CD8-positive, alpha-beta memory T cell (primary cell): Measurements from ENCODE around the gene VAMP7. TPM values are rescaled to one million over a fixed set of nuclear protein-coding genes. Genes with fewer than 3 reads are reported as not detected.
"Not testable (repeated sequence)": the region's sequence is repeated elsewhere in the genome, so short reads cannot be mapped to it uniquely, and the experiment has no call there.

Experiments used
- CTCF ChIA-PET: fragments of 350-600 bp; sonication (Branson Sonifier 250); formaldehyde crosslinking; loops from one replicate; lab custom pipeline; 2021; ENCODE audit warnings: antibody characterized with exemption; lab: Charles Lee
- POLR2A ChIA-PET: fragments of 350-600 bp; sonication (Branson Sonifier 250); formaldehyde crosslinking; loops from one replicate; lab custom pipeline; 2021; ENCODE audit warnings: antibody characterized with exemption; lab: Charles Lee
- DNase-seq, 5 donors: peaks; one replicate each; pipeline versions ENCODE4 v3.0.0 to v3.0.0-alpha.2; 2020 to 2022; ENCODE audit warnings: mixed read lengths in 1 of 5
- H3K27ac ChIP-seq: one replicate; pipeline ENCODE4 v1.7.0; 2013; ENCODE audit warnings: low read depth, mild to moderate bottlenecking, low read length, moderate library complexity
- H3K27me3 ChIP-seq: 2 replicates; pipeline ENCODE4 v1.7.0; 2013; ENCODE audit warnings: low read length, mild to moderate bottlenecking; ENCODE audit not compliant: insufficient read depth, poor library complexity, severe bottlenecking
- H3K36me3 ChIP-seq: 2 replicates; pipeline ENCODE4 v1.7.0; 2013; ENCODE audit warnings: mild to moderate bottlenecking, low read length, moderate library complexity; ENCODE audit not compliant: insufficient read depth
- H3K4me1 ChIP-seq: 2 replicates; pipeline ENCODE4 v1.7.0; 2013; ENCODE audit warnings: mild to moderate bottlenecking, low read length, moderate library complexity; ENCODE audit not compliant: insufficient read depth
- H3K4me3 ChIP-seq: 2 replicates; pipeline ENCODE4 v1.7.0; 2013; ENCODE audit warnings: mild to moderate bottlenecking, low read length
- H3K9me3 ChIP-seq: 2 replicates; pipeline ENCODE4 v1.7.0; 2013; ENCODE audit warnings: mild to moderate bottlenecking, low read length
- H3K27ac Mint-ChIP-seq, 8 donors: one replicate each; pipeline ENCODE4 v1.8.0; 2020 to 2021; ENCODE audit warnings: mixed read lengths in 8 of 8, mild to moderate bottlenecking in 6 of 8, inconsistent platforms in 3 of 8, moderate library complexity in 3 of 8
- H3K27me3 Mint-ChIP-seq, 2 donors: one replicate each; pipeline ENCODE4 v1.8.0; 2020 to 2021; ENCODE audit warnings: mixed read lengths in 2 of 2, mild to moderate bottlenecking in 1 of 2, moderate library complexity in 1 of 2
- H3K36me3 Mint-ChIP-seq, 3 donors: one replicate each; pipeline ENCODE4 v1.8.0; 2020 to 2021; ENCODE audit warnings: mixed read lengths in 3 of 3, inconsistent platforms in 1 of 3, mild to moderate bottlenecking in 1 of 3
- H3K4me1 Mint-ChIP-seq, 3 donors: one replicate each; pipeline ENCODE4 v1.8.0; 2020 to 2021; ENCODE audit warnings: mixed read lengths in 3 of 3, inconsistent platforms in 1 of 3, mild to moderate bottlenecking in 1 of 3
- H3K4me3 Mint-ChIP-seq, 7 donors: one replicate each; pipeline ENCODE4 v1.8.0; 2020 to 2021; ENCODE audit warnings: mixed read lengths in 7 of 7, mild to moderate bottlenecking in 6 of 7, moderate library complexity in 4 of 7, inconsistent platforms in 2 of 7
- H3K9me3 Mint-ChIP-seq, 5 donors: one replicate each; pipeline ENCODE4 v1.8.0; 2020 to 2022; ENCODE audit warnings: mixed read lengths in 5 of 5, mild to moderate bottlenecking in 3 of 5, moderate library complexity in 2 of 5, inconsistent platforms in 1 of 5
- polyA plus RNA-seq: library from polyadenylated mRNA; unstranded; fragments of 300-500 nt; fragmentation: Illumina TruSeq; gene quantifications from one replicate; pipeline ENCODE4 v1.2.3, GENCODE V29; 2021
- total RNA-seq, 2 experiments: library from RNA; stranded (reverse); gene quantifications; one replicate each; pipeline ENCODE4 v1.2.3, GENCODE V29; 2021

Gene VAMP7
- total and polyA plus RNA-seq, 3 experiments from 2014 or later = 30.7 to 65.4 (median 33.5) TPM

GRCh38 chrX:155889328-155889727 is 8.2 kb downstream of the VAMP7 start:
- Mint-ChIP-seq H3K36me3 (peaks cover 0 to 63% (median 6%) of the 10 kb centered on the region in 3 donors), H3K27me3 (peaks cover 0 to 2% of the 10 kb centered on the region in 2 donors), H3K9me3 (no peaks in the 10 kb centered on the region), H3K27ac (no peak overlapping the region), H3K4me1 (peaks cover 32 to 73% (median 62%) of the 10 kb centered on the region in 3 donors), H3K4me3 (no peak overlapping the region)
- H3K27me3 ChIP-seq = no peaks in the 10 kb centered on the region
- DNase-seq = no peak
- ChIA-PET CTCF (no interaction called here), POLR2A (no interaction called here)
- H3K9me3 ChIP-seq = no peaks in the 10 kb centered on the region
- no peaks in the 10 kb centered on the region for H3K36me3 ChIP-seq
- H3K4me1 ChIP-seq = peaks cover 17% of the 10 kb centered on the region
- H3K27ac ChIP-seq = no peak overlapping the region
- H3K4me3 ChIP-seq = no peak overlapping the region

GRCh38 chrX:155891446-155892210 is 10.5 kb downstream of the VAMP7 start:
- H3K36me3 ChIP-seq = peaks cover 9% of the 10 kb centered on the region

GRCh38 chrX:155893521-155893920 is 12.4 kb downstream of the VAMP7 start:
- Histone ChIP-seq H3K36me3 (peaks cover 12% of the 10 kb centered on the region), H3K4me3 (no peak overlapping the region), H3K27me3 (no peaks in the 10 kb centered on the region), H3K27ac (no peak overlapping the region), H3K9me3 (no peaks in the 10 kb centered on the region), H3K4me1 (peaks cover 10% of the 10 kb centered on the region)
- peaks cover 0 to 3% (median 0%) of the 10 kb centered on the region in 5 donors for H3K9me3 Mint-ChIP-seq
- peaks cover 0 to 77% (median 5%) of the 10 kb centered on the region in 3 donors for H3K36me3 Mint-ChIP-seq
- CTCF ChIA-PET = no interaction called here
- H3K4me1 Mint-ChIP-seq = peaks cover 11 to 43% (median 29%) of the 10 kb centered on the region in 3 donors
- no peak overlapping the region for H3K4me3 Mint-ChIP-seq
- POLR2A ChIA-PET = no interaction called here
- peak overlapping the region in 1 of 8 donors; percentile 24 for H3K27ac Mint-ChIP-seq
- DNase-seq = no peak
- H3K27me3 Mint-ChIP-seq = no peaks in the 10 kb centered on the region

More at GRCh38 chrX:155891446-155892210, 10.5 kb downstream of the VAMP7 start:
- no peak overlapping the region for H3K27ac ChIP-seq
- Mint-ChIP-seq H3K27ac (peak overlapping the region in 3 of 8 donors; percentile 14 to 25 (median 22)), H3K36me3 (peaks cover 0 to 72% (median 4%) of the 10 kb centered on the region in 3 donors), H3K4me1 (peaks cover 24 to 61% (median 47%) of the 10 kb centered on the region in 3 donors), H3K4me3 (peak overlapping the region in 1 of 7 donors; percentile 63), H3K27me3 (no peaks in the 10 kb centered on the region), H3K9me3 (no peaks in the 10 kb centered on the region)
- ChIA-PET CTCF (no interaction called here), POLR2A (no interaction called here)
- H3K4me3 ChIP-seq = no peak overlapping the region
- no peaks in the 10 kb centered on the region for H3K9me3 ChIP-seq
- H3K4me1 ChIP-seq = peaks cover 10% of the 10 kb centered on the region
- H3K27me3 ChIP-seq = no peaks in the 10 kb centered on the region
- no peak for DNase-seq

GRCh38 chrX:155896512-155896911 is 15.4 kb downstream of the VAMP7 start:
- Histone ChIP-seq H3K4me1 (no peaks in the 10 kb centered on the region), H3K27me3 (no peaks in the 10 kb centered on the region), H3K9me3 (no peaks in the 10 kb centered on the region), H3K36me3 (peaks cover 16% of the 10 kb centered on the region), H3K4me3 (no peak overlapping the region), H3K27ac (no peak overlapping the region)
- H3K9me3 Mint-ChIP-seq = peaks cover 0 to 3% (median 0%) of the 10 kb centered on the region in 5 donors
- CTCF ChIA-PET = no interaction called here
- no peak overlapping the region for H3K27ac Mint-ChIP-seq
- POLR2A ChIA-PET = no interaction called here
- H3K36me3 Mint-ChIP-seq = peaks cover 0 to 82% (median 9%) of the 10 kb centered on the region in 3 donors
- no peak for DNase-seq
- peaks cover 9 to 28% (median 18%) of the 10 kb centered on the region in 3 donors for H3K4me1 Mint-ChIP-seq
- H3K27me3 Mint-ChIP-seq = no peaks in the 10 kb centered on the region
- H3K4me3 Mint-ChIP-seq = no peak overlapping the region

- H3K36me3 Mint-ChIP-seq = peaks cover 0 to 69% (median 9%) of the 10 kb centered on the region in 3 donors
- no peak for DNase-seq
- CTCF ChIA-PET = no interaction called here
Measured at GRCh38 chrX:155899366-155899765, 18.2 kb downstream of the VAMP7 start.

GRCh38 chrX:155900765-155901164 is 19.6 kb downstream of the VAMP7 start:
- Mint-ChIP-seq H3K36me3 (peaks cover 0 to 63% (median 9%) of the 10 kb centered on the region in 3 donors), H3K4me1 (peaks cover 0 to 12% (median 0%) of the 10 kb centered on the region in 3 donors), H3K27me3 (no peaks in the 10 kb centered on the region), H3K9me3 (peaks cover 0 to 3% (median 0%) of the 10 kb centered on the region in 5 donors), H3K27ac (no peak overlapping the region), H3K4me3 (no peak overlapping the region)
- ChIA-PET CTCF (no interaction called here), POLR2A (no interaction called here)
- Histone ChIP-seq H3K4me1 (no peaks in the 10 kb centered on the region), H3K4me3 (no peak overlapping the region), H3K9me3 (no peaks in the 10 kb centered on the region), H3K27me3 (no peaks in the 10 kb centered on the region), H3K36me3 (peaks cover 7% of the 10 kb centered on the region), H3K27ac (no peak overlapping the region)
- DNase-seq = no peak

More at GRCh38 chrX:155899366-155899765, 18.2 kb downstream of the VAMP7 start:
- peaks cover 16% of the 10 kb centered on the region for H3K36me3 ChIP-seq
- Mint-ChIP-seq H3K4me1 (peaks cover 3 to 8% (median 5%) of the 10 kb centered on the region in 3 donors), H3K27ac (no peak overlapping the region), H3K4me3 (no peak overlapping the region), H3K9me3 (peaks cover 0 to 3% (median 0%) of the 10 kb centered on the region in 5 donors), H3K27me3 (no peaks in the 10 kb centered on the region)
- no peaks in the 10 kb centered on the region for H3K4me1 ChIP-seq
- no peak overlapping the region for H3K4me3 ChIP-seq
- no peaks in the 10 kb centered on the region for H3K9me3 ChIP-seq
- no peaks in the 10 kb centered on the region for H3K27me3 ChIP-seq
- H3K27ac ChIP-seq = no peak overlapping the region
- POLR2A ChIA-PET = no interaction called here

- Mint-ChIP-seq H3K36me3 (peaks cover 13 to 56% (median 16%) of the 10 kb centered on the region in 3 donors), H3K9me3 (peaks cover 2 to 12% (median 9%) of the 10 kb centered on the region in 5 donors), H3K4me1 (peaks cover 5 to 14% (median 11%) of the 10 kb centered on the region in 3 donors)
- H3K27ac Mint-ChIP-seq, H3K4me1 ChIP-seq, H3K27me3 Mint-ChIP-seq, H3K4me3 Mint-ChIP-seq, H3K27me3 ChIP-seq, H3K9me3 ChIP-seq, DNase-seq, H3K27ac ChIP-seq, H3K36me3 ChIP-seq, H3K4me3 ChIP-seq, CTCF ChIA-PET, POLR2A ChIA-PET: not testable (repeated sequence)
Measured at GRCh38 chrX:155907661-155908060, 26.5 kb downstream of the VAMP7 start.

- no peak for DNase-seq
- ChIA-PET CTCF (no interaction called here), POLR2A (no interaction called here)
- no peak overlapping the region for H3K4me3 Mint-ChIP-seq
- no peaks in the 10 kb centered on the region for H3K27me3 ChIP-seq
- no peak overlapping the region for H3K27ac ChIP-seq
- no peaks in the 10 kb centered on the region for H3K4me1 ChIP-seq
- H3K9me3 Mint-ChIP-seq = peaks cover 0 to 4% (median 0%) of the 10 kb centered on the region in 5 donors
- peaks cover 0 to 12% (median 0%) of the 10 kb centered on the region in 3 donors for H3K4me1 Mint-ChIP-seq
- H3K36me3 ChIP-seq = peaks cover 10% of the 10 kb centered on the region
- peaks cover 14 to 83% (median 17%) of the 10 kb centered on the region in 3 donors for H3K36me3 Mint-ChIP-seq
- no peak overlapping the region for H3K27ac Mint-ChIP-seq
- peaks cover 0 to 2% of the 10 kb centered on the region in 2 donors for H3K27me3 Mint-ChIP-seq
- no peak overlapping the region for H3K4me3 ChIP-seq
- H3K9me3 ChIP-seq = no peaks in the 10 kb centered on the region
Measured at GRCh38 chrX:155923200-155923599, 42.1 kb downstream of the VAMP7 start.
